ENCODE results near the gene PGC. TPM values are rescaled to one million over a fixed set of nuclear protein-coding genes. Genes with fewer than 3 reads are reported as not detected.

Gene PGC
- total and polyA plus RNA-seq, 2 of the 8 experiments (the other 6 are each of a cell fraction or from before 2014, with no cell fraction given), result 0.09 TPM; not detected in 1

DNA sequence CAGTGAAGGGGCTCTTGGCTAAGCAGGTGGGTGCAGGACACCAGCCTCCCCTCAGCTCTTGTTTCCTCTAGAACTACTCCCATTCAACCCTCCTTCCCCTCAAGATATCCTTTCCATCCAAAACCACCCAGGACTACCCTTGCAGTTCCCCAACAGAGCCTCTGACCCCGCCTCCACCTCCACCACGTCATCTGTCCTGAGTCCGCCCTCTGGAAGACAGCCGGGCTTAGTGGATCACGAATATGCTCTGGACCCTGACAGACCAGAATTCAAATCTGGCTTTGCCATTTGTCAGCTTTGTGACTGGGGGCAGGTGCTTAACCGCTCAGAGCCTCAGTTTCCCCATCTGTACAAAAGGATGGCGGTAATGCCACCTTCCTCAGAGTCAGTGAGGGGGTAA, 43.2 kb downstream of the PGC start:
- no peak overlapping the region for H4K91ac ChIP-seq (replicated peaks; ENCODE audit: insufficient read length, low read length)
- no peak overlapping the region for H3K9ac ChIP-seq (replicated peaks in 1 of 4; ENCODE audit: extremely low read depth in 1 of 4, low read depth in 3 of 4, low read length in 3 of 4)
- no peak for DNase-seq (ENCODE audit: low read depth in 1 of 2, low spot score in 2 of 2)
- H3K4me2 ChIP-seq (ENCODE audit: insufficient read depth in 1 of 2, low read depth in 2 of 2, low read length in 2 of 2), result no peak overlapping the region
- H3K23me2 ChIP-seq (ENCODE audit: low read depth, low read length), result no peaks in the 10 kb centered on the region
- H4K8ac ChIP-seq (ENCODE audit: extremely low read depth, insufficient read depth, low read length), result peak overlapping the region; percentile 8; the same call in 1 of the 2 replicates
- no peak overlapping the region for H2BK12ac ChIP-seq (ENCODE audit: low read depth, low read length)
- H2BK120ac ChIP-seq (replicated peaks; ENCODE audit: low read depth, low read length), result no peak overlapping the region
- H3K4ac ChIP-seq (replicated peaks; ENCODE audit: insufficient read length, low read depth, low read length), result peak overlapping the region; percentile 51
- 0 out of 2 replicates have a peak, but pooled peaks cover 2% of the 10 kb centered on the region for H3K79me1 ChIP-seq (ENCODE audit: low read depth, low read length)
- H3K27ac ChIP-seq (ENCODE audit: low read depth, low read length), result no peak overlapping the region
- no peak overlapping the region for H2BK20ac ChIP-seq (ENCODE audit: low read length)
- H3K14ac ChIP-seq (ENCODE audit: insufficient read length), result no peak overlapping the region
- H2AK5ac ChIP-seq (ENCODE audit: low read depth, low read length), result no peak overlapping the region
- peaks cover 0 to 3% of the 10 kb centered on the region in 2 experiments for H4K20me1 ChIP-seq (replicated peaks in 1 of 2; ENCODE audit: control insufficient read depth in 1 of 2, insufficient read depth in 2 of 2, low read length in 2 of 2)
- POLR2A ChIA-PET (ENCODE audit: partially characterized antibody), result no interaction called here
- H3K4me3 ChIP-seq (ENCODE audit: extremely low read depth in 1 of 4, insufficient read depth in 2 of 4, low read depth in 3 of 4, low read length in 4 of 4), result no peak overlapping the region
- H2AFZ ChIP-seq (ENCODE audit: low read length), result no peak overlapping the region
- no peak overlapping the region for H2BK15ac ChIP-seq (ENCODE audit: low read length)
- no peak overlapping the region for H3K56ac ChIP-seq (replicated peaks; ENCODE audit: insufficient read length, low read depth, low read length)
- H3K23ac ChIP-seq (ENCODE audit: insufficient read length), result no peak overlapping the region
- no peak for TF ChIP-seq FOSL1 (IDR thresholded peaks at IDR 0.05; ENCODE audit: insufficient read depth, low read depth, low read length)
- peaks cover 0 to 16% (median 5%) of the 10 kb centered on the region in 4 experiments; a peak in 6 of 7 replicates for H3K4me1 ChIP-seq (replicated peaks in 1 of 4; ENCODE audit: control insufficient read depth in 3 of 4, insufficient read depth in 4 of 4, low read length in 3 of 4)
- no peak overlapping the region for H4K5ac ChIP-seq (ENCODE audit: insufficient read length, low read depth, low read length)
- CTCF ChIA-PET (ENCODE audit: partially characterized antibody), result interaction anchor here (1.0 to 12.5 kb wide), 14 partner anchors 9 to 336 kb away, joined by 3 to 181 read pairs (median 8); partner anchors contain the start of genes TFEB and TOMM6
- no peak for FAIRE-seq
- no peak overlapping the region for H2BK5ac ChIP-seq (ENCODE audit: low read depth, low read length)
- no peaks in the 10 kb centered on the region; a peak in 2 of 7 replicates for H3K27me3 ChIP-seq (replicated peaks in 1 of 4; ENCODE audit: control insufficient read depth in 3 of 4, extremely low read depth in 1 of 4, insufficient read depth in 3 of 4, low read length in 3 of 4)
- no peaks in the 10 kb centered on the region for H3K79me2 ChIP-seq (ENCODE audit: control insufficient read depth in 1 of 2, insufficient read depth in 2 of 2, low read length in 2 of 2)
- H3K36me3 ChIP-seq (ENCODE audit: control insufficient read depth in 2 of 4, insufficient read depth in 4 of 4, low read length in 3 of 4), result no peaks in the 10 kb centered on the region
- 85% methylated on average over 7 of the region's 7 CpGs; no CpG with 5 or more reads in 1 of the 2 experiments for WGBS, 2 experiments (ENCODE audit: extremely low coverage in 1 of 2, insufficient coverage in 1 of 2, insufficient read length in 1 of 2, insufficient replicate concordance in 2 of 2, low coverage in 1 of 2, low lambda C conversion rate in 2 of 2, missing lambda C conversion rate in 1 of 2)
- H3K9me3 ChIP-seq (ENCODE audit: insufficient read depth in 2 of 2, low read depth in 1 of 2, low read length in 1 of 2), result no peaks in the 10 kb centered on the region
- H3K18ac ChIP-seq (ENCODE audit: extremely low read depth, low read length), result no peak overlapping the region

All from H1 (cell line).